H1 (cell line): ENCODE measurements around the gene LCN10. TPM values are rescaled to one million over a fixed set of nuclear protein-coding genes. Genes with fewer than 3 reads are reported as not detected.

Experiments
- CTCF ChIA-PET: fragments of 300-600 bp; sonication (Branson Sonifier 250); formaldehyde crosslinking; loops from one replicate; lab custom pipeline; 2021; ENCODE audit not compliant: partially characterized antibody; lab: Charles Lee
- POLR2A ChIA-PET: fragments of 300-600 bp; sonication (Branson Sonifier 250); formaldehyde crosslinking; loops from one replicate; lab custom pipeline; 2021; ENCODE audit warnings: inconsistent platforms; ENCODE audit not compliant: partially characterized antibody; lab: Charles Lee
- DNase-seq, 2 experiments: peaks; one replicate each; pipeline versions ENCODE4 v3.0.0 to v3.0.0-alpha.2; 2010 to 2022; ENCODE audit warnings: low spot score in 2 of 2, low read depth in 1 of 2, mixed read lengths in 1 of 2
- FAIRE-seq: peaks from 2 replicates; lab custom pipeline; 2011; peaks lifted over from hg19 to GRCh38; lab: Jason Lieb, UNC
- H2AFZ ChIP-seq: 2 replicates; pipeline ENCODE4 v1.8.1; 2012; ENCODE audit warnings: low read length, inconsistent platforms
- H2AK5ac ChIP-seq: 2 replicates; pipeline ENCODE4 v1.6.1; 2013; ENCODE audit warnings: low read depth, low read length
- H2BK120ac ChIP-seq: replicated peaks from 2 replicates; pipeline ENCODE3; 2013; ENCODE audit warnings: low read depth, low read length, inconsistent platforms
- H2BK12ac ChIP-seq: 2 replicates; pipeline ENCODE4 v1.6.1; 2013; ENCODE audit warnings: low read depth, low read length
- H2BK15ac ChIP-seq: 2 replicates; pipeline ENCODE4 v1.6.1; 2013; ENCODE audit warnings: low read length
- H2BK20ac ChIP-seq: 2 replicates; pipeline ENCODE4 v1.6.1; 2013; ENCODE audit warnings: low read length
- H2BK5ac ChIP-seq: 2 replicates; pipeline ENCODE4 v1.6.1; 2013; ENCODE audit warnings: low read depth, low read length
- H3K14ac ChIP-seq: 2 replicates; pipeline ENCODE4 v1.6.1; 2013; ENCODE audit warnings: inconsistent platforms; ENCODE audit not compliant: insufficient read length
- H3K18ac ChIP-seq: 2 replicates; pipeline ENCODE4 v1.6.1; 2013; ENCODE audit warnings: low read length; ENCODE audit errors: extremely low read depth
- H3K23ac ChIP-seq: 2 replicates; pipeline ENCODE4 v1.6.1; 2013; ENCODE audit warnings: inconsistent platforms; ENCODE audit not compliant: insufficient read length
- H3K23me2 ChIP-seq: 2 replicates; pipeline ENCODE4 v1.6.1; 2013; ENCODE audit warnings: low read depth, low read length
- H3K27ac ChIP-seq: 2 replicates; pipeline ENCODE4 v1.6.1; 2011; ENCODE audit warnings: low read depth, low read length, inconsistent platforms
- H3K27me3 ChIP-seq, 4 experiments: replicated peaks in 1 of 4; 1 replicate in 1 of 4; 2 replicates in 3 of 4; pipeline versions ENCODE4 v1.6.1 to v1.8.1; 2011 to 2013; ENCODE audit warnings: low read length in 3 of 4, mild to moderate bottlenecking in 3 of 4, inconsistent platforms in 2 of 4, mixed read lengths in 2 of 4, moderate library complexity in 1 of 4; ENCODE audit not compliant: control insufficient read depth in 3 of 4, insufficient read depth in 3 of 4; ENCODE audit errors: extremely low read depth in 1 of 4
- H3K36me3 ChIP-seq, 4 experiments: 2 replicates each; pipeline versions ENCODE4 v1.6.1 to v1.8.1; 2011 to 2013; ENCODE audit warnings: mild to moderate bottlenecking in 4 of 4, low read length in 3 of 4, moderate library complexity in 2 of 4, control low read depth in 1 of 4, inconsistent platforms in 1 of 4; ENCODE audit not compliant: insufficient read depth in 4 of 4, control insufficient read depth in 2 of 4
- H3K4ac ChIP-seq: replicated peaks from 2 replicates; pipeline ENCODE3; 2013; ENCODE audit warnings: low read length, low read depth, mixed read lengths, inconsistent platforms; ENCODE audit not compliant: insufficient read length
- H3K4me1 ChIP-seq, 4 experiments: replicated peaks in 1 of 4; 1 replicate in 1 of 4; 2 replicates in 3 of 4; pipeline versions ENCODE4 v1.6.1 to v1.8.1; 2011 to 2013; ENCODE audit warnings: low read length in 3 of 4, inconsistent platforms in 2 of 4, mixed read lengths in 1 of 4; ENCODE audit not compliant: insufficient read depth in 4 of 4, control insufficient read depth in 3 of 4
- H3K4me2 ChIP-seq, 2 experiments: 2 replicates each; pipeline versions ENCODE4 v1.6.1 to v1.8.1; 2011 to 2013; ENCODE audit warnings: low read depth in 2 of 2, low read length in 2 of 2, control low read depth in 1 of 2, inconsistent platforms in 1 of 2, mild to moderate bottlenecking in 1 of 2; ENCODE audit not compliant: insufficient read depth in 1 of 2
- H3K4me3 ChIP-seq, 4 experiments: fragments of 200-600, 300-600 bp in 1 of 4; sonication (generic), shearing (Covaris generic), sonication (Bioruptor Twin) in 1 of 4; 2 replicates each; pipeline versions ENCODE4 v1.5.1 to v1.8.1; 2011 to 2016; ENCODE audit warnings: low read length in 4 of 4, low read depth in 3 of 4, control low read depth in 2 of 4, inconsistent platforms in 2 of 4, mild to moderate bottlenecking in 2 of 4, mixed read lengths in 1 of 4, moderate library complexity in 1 of 4; ENCODE audit not compliant: insufficient read depth in 2 of 4; ENCODE audit errors: extremely low read depth in 1 of 4
- H3K56ac ChIP-seq: replicated peaks from 2 replicates; pipeline ENCODE3; 2013; ENCODE audit warnings: low read depth, mild to moderate bottlenecking, mixed read lengths, low read length, inconsistent platforms; ENCODE audit not compliant: insufficient read length
- H3K79me1 ChIP-seq: 2 replicates; pipeline ENCODE4 v1.6.1; 2013; ENCODE audit warnings: low read depth, low read length, control low read depth
- H3K79me2 ChIP-seq, 2 experiments: 2 replicates each; pipeline versions ENCODE4 v1.6.1 to v1.8.1; 2012 to 2013; ENCODE audit warnings: low read length in 2 of 2, mild to moderate bottlenecking in 2 of 2, inconsistent platforms in 1 of 2; ENCODE audit not compliant: insufficient read depth in 2 of 2, control insufficient read depth in 1 of 2
- H3K9ac ChIP-seq, 4 experiments: replicated peaks in 1 of 4; 1 replicate in 1 of 4; 2 replicates in 3 of 4; pipeline versions ENCODE4 v1.6.1 to v1.8.1; 2011 to 2013; ENCODE audit warnings: low read depth in 3 of 4, low read length in 3 of 4, control low read depth in 2 of 4, mild to moderate bottlenecking in 2 of 4, moderate library complexity in 2 of 4, inconsistent platforms in 1 of 4; ENCODE audit errors: extremely low read depth in 1 of 4
- H3K9me3 ChIP-seq, 2 experiments: 2 replicates each; pipeline versions ENCODE4 v1.6.1 to v1.8.1; 2012 to 2013; ENCODE audit warnings: mild to moderate bottlenecking in 2 of 2, moderate library complexity in 2 of 2, control low read depth in 1 of 2, inconsistent platforms in 1 of 2, low read depth in 1 of 2, low read length in 1 of 2, mixed read lengths in 1 of 2; ENCODE audit not compliant: insufficient read depth in 2 of 2
- H4K20me1 ChIP-seq, 2 experiments: replicated peaks in 1 of 2; 2 replicates each; pipeline versions ENCODE3 to v1.8.1; 2011 to 2013; ENCODE audit warnings: inconsistent platforms in 2 of 2, low read length in 2 of 2, mild to moderate bottlenecking in 1 of 2; ENCODE audit not compliant: insufficient read depth in 2 of 2, control insufficient read depth in 1 of 2
- H4K5ac ChIP-seq: 2 replicates; pipeline ENCODE4 v1.6.1; 2013; ENCODE audit warnings: low read length, low read depth, mixed read lengths, inconsistent platforms; ENCODE audit not compliant: insufficient read length
- H4K8ac ChIP-seq: 2 replicates; pipeline ENCODE4 v1.8.0; 2013; ENCODE audit warnings: mild to moderate bottlenecking, moderate library complexity, low read length, inconsistent platforms; ENCODE audit not compliant: insufficient read depth; ENCODE audit errors: extremely low read depth
- H4K91ac ChIP-seq: replicated peaks from 2 replicates; pipeline ENCODE3; 2013; ENCODE audit warnings: low read length, mixed read lengths, inconsistent platforms; ENCODE audit not compliant: insufficient read length
- BCL11A ChIP-seq, 2 experiments: IDR thresholded peaks; one replicate each; pipeline ENCODE4 v1.6.1; 2011; ENCODE audit warnings: low read depth in 2 of 2, low read length in 2 of 2, mild to moderate bottlenecking in 2 of 2
- EP300 ChIP-seq, 2 experiments: IDR thresholded peaks; 1 replicate in 1 of 2; 2 replicates in 1 of 2; pipeline ENCODE4 v1.6.1; 2011 to 2012; ENCODE audit warnings: low read depth in 2 of 2, low read length in 2 of 2, mild to moderate bottlenecking in 2 of 2, borderline replicate concordance in 1 of 2, inconsistent platforms in 1 of 2, moderate library complexity in 1 of 2
- JUN ChIP-seq: IDR thresholded peaks from 2 replicates; pipeline ENCODE4 v1.6.1; 2011; ENCODE audit warnings: low read depth, mild to moderate bottlenecking, improper control_type of control experiment, low read length
- MAFK ChIP-seq: IDR thresholded peaks from 2 replicates; pipeline ENCODE4 v1.6.1; 2012; ENCODE audit warnings: low read depth, mild to moderate bottlenecking, improper control_type of control experiment, low read length
- POLR2A ChIP-seq, 2 experiments: IDR thresholded peaks; 1 replicate in 1 of 2; 2 replicates in 1 of 2; pipeline ENCODE4 v1.6.1; 2011; ENCODE audit warnings: low read depth in 2 of 2, low read length in 2 of 2, mild to moderate bottlenecking in 2 of 2; ENCODE audit errors: control extremely low read depth in 1 of 2
- SUZ12 ChIP-seq: fragments of 200-600 bp; sonication (generic); IDR thresholded peaks from 2 replicates; pipeline ENCODE4 v1.6.1; 2012; ENCODE audit warnings: mild to moderate bottlenecking, inconsistent platforms, low read length, moderate library complexity, mixed read lengths
- WGBS, 2 experiments: shearing (Covaris generic) in 1 of 2; methylation state at CpG; one replicate each; pipeline versions ENCODE4 v1.1.6 to v1.1.7; 2013 to 2015; ENCODE audit warnings: low lambda C conversion rate in 2 of 2, mixed read lengths in 2 of 2, inconsistent platforms in 1 of 2, low coverage in 1 of 2, missing lambda C conversion rate in 1 of 2; ENCODE audit not compliant: insufficient replicate concordance in 2 of 2, insufficient coverage in 1 of 2, insufficient read length in 1 of 2; ENCODE audit errors: extremely low coverage in 1 of 2, missing lambda C conversion rate in 1 of 2; 5-methylcytosine and 5-hydroxymethylcytosine counted together
- polyA plus RNA-seq, 7 experiments: library from polyadenylated mRNA; depleted of rRNA in 3 of 7; stranded (reverse) in 5 of 7; unstranded in 2 of 7; fragments of >200 nt in 5 of 7; fragments of 200-250 nt in 2 of 7; gene quantifications; 1 replicate in 5 of 7; 2 replicates in 1 of 7; 4 replicates in 1 of 7; pipeline versions ENCODE4 v1.2.1 to v1.2.3, GENCODE V29; 2011 to 2013; ENCODE audit warnings: missing spikeins in 2 of 7, mixed read lengths in 2 of 7
- total RNA-seq: library from RNA; stranded (reverse); fragmentation: NEBNext Ultra II Directional; extraction: Animal tissue kit (Norgen Biotek cat#: 25700); gene quantifications from 2 replicates; pipeline ENCODE4 v1.2.1, GENCODE V29; 2021

LCN10 gene
- total and polyA plus RNA-seq, 2 of the 8 experiments (the other 6 are each of a cell fraction or from before 2014, with no cell fraction given), result 2.6 to 2.8 TPM

DNA sequence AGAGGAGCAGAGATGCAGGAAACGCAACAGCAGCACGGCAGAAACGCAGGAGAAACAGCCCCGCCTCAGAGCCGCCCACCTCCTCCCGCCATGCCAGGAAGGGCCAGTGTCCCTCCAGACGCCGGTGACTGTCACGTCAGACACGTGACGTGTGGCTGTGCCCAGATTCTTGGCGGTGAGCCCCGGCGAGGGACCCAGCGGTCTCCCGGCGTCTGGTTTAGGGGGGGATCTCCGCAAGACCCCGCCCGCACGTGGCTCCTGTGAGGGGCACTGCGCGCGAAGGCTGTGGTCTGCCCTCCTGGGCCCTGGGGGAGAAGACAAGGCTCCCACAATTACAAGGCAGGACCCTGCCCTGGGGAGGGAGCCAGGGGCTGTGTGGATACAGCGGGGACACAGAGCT lies 17.7 kb upstream of the LCN10 start:
- no peak overlapping the region for H2BK120ac ChIP-seq
- WGBS, 2 experiments, result 88% methylated on average over 21 of the region's 25 CpGs; no CpG with 5 or more reads in 1 of the 2 experiments
- H3K4ac ChIP-seq, result no peak overlapping the region
- no peak overlapping the region for H2AK5ac ChIP-seq
- peaks cover 0 to 6% of the 10 kb centered on the region in 2 experiments; a peak in 1 of 4 replicates for H3K9me3 ChIP-seq
- H3K27me3 ChIP-seq, result no peaks in the 10 kb centered on the region; a peak in 2 of 7 replicates
- H4K20me1 ChIP-seq, result no peaks in the 10 kb centered on the region
- no peak overlapping the region; the same call in 1 of the 2 replicates for H3K18ac ChIP-seq
- H3K23ac ChIP-seq, result no peak overlapping the region
- ChIA-PET CTCF (interaction anchor here (0.6 to 5.1 kb wide), 12 partner anchors 10 to 305 kb away, joined by 3 to 42 read pairs (median 4); no protein-coding TSS in a partner anchor), POLR2A (interaction anchor here (1.3 to 3.8 kb wide), 4 partner anchors 32 to 48 kb away, joined by 3 to 34 read pairs (median 4); partner anchors contain the start of gene RABL6)
- H3K56ac ChIP-seq, result no peak overlapping the region
- 0 out of 2 replicates have a peak overlapping the region, but pooled peaks have one; percentile 39 for H2BK12ac ChIP-seq
- 0 out of 2 replicates have a peak overlapping the region, but pooled peaks have one; percentile 34 for H2BK20ac ChIP-seq
- H4K91ac ChIP-seq, result no peak overlapping the region
- no peak overlapping the region for H3K4me2 ChIP-seq
- no peak overlapping the region for H3K4me3 ChIP-seq
- H3K23me2 ChIP-seq, result no peaks in the 10 kb centered on the region; the same call in 1 of the 2 replicates
- H2AFZ ChIP-seq, result no peak overlapping the region
- DNase-seq, result no peak
- H3K79me1 ChIP-seq, result no peaks in the 10 kb centered on the region
- H2BK5ac ChIP-seq, result no peak overlapping the region
- peak overlapping the region; percentile 93; the same call in 1 of the 2 replicates for H4K8ac ChIP-seq
- no peak overlapping the region for H3K9ac ChIP-seq
- no peaks in the 10 kb centered on the region for H3K36me3 ChIP-seq
- H2BK15ac ChIP-seq, result no peak overlapping the region
- no peak overlapping the region for H4K5ac ChIP-seq
- no peak overlapping the region for H3K14ac ChIP-seq
- H3K4me1 ChIP-seq, result peaks cover 0 to 13% (median 6%) of the 10 kb centered on the region in 4 experiments; a peak in 4 of 7 replicates
- H3K79me2 ChIP-seq, result no peaks in the 10 kb centered on the region
- no peak for FAIRE-seq
- no peak overlapping the region for H3K27ac ChIP-seq
- TF ChIP-seq SUZ12, result no peak
- TF ChIP-seq POLR2A (IDR thresholded peaks at IDR 0.05; ENCODE audit: control extremely low read depth in 1 of 2, low read depth in 2 of 2, low read length in 2 of 2), result no peak
- no peak for TF ChIP-seq EP300 (IDR thresholded peaks at IDR 0.05; ENCODE audit: borderline replicate concordance in 1 of 2, low read depth in 2 of 2, low read length in 2 of 2)
- TF ChIP-seq JUN, result no peak
- TF ChIP-seq MAFK, result no peak
- TF ChIP-seq BCL11A (IDR thresholded peaks at IDR 0.05; ENCODE audit: low read depth in 2 of 2, low read length in 2 of 2), result no peak
